ENCODE measurements around the gene KDELR3. TPM values are rescaled to one million over a fixed set of nuclear protein-coding genes. Genes with fewer than 3 reads are reported as not detected.
A peak's percentile ranks its signal among the peaks of the same experiment; 100 is the strongest.

KDELR3 gene
- total RNA-seq, 2 donors from 2014 or later: 0.26 to 0.92 TPM

- H3K4me3 Mint-ChIP-seq: no peak overlapping the region
- H3K36me3 Mint-ChIP-seq: peaks cover 50% of the 10 kb centered on the region
- DNase-seq (ENCODE audit: low spot score): no peak
- H3K27me3 Mint-ChIP-seq: no peaks in the 10 kb centered on the region
- no peaks in the 10 kb centered on the region for H3K9me3 Mint-ChIP-seq
- peak overlapping the region; percentile 67 to 93 for H3K27ac Mint-ChIP-seq
- H3K4me1 Mint-ChIP-seq (ENCODE audit: low read depth in 2 of 2): peaks cover 27 to 31% of the 10 kb centered on the region in 2 donors
- no peak for ATAC-seq
These were observed 22.6 kb downstream of the KDELR3 start for GRCh38 chr22:38490475-38490874.

GRCh38 chr22:38490915-38491314 lies 23.0 kb downstream of the KDELR3 start:
- no peak for DNase-seq (ENCODE audit: low spot score)
- Mint-ChIP-seq H3K4me1 (ENCODE audit: low read depth in 2 of 2) (peaks cover 30 to 31% of the 10 kb centered on the region in 2 donors), H3K27me3 (no peaks in the 10 kb centered on the region), H3K9me3 (no peaks in the 10 kb centered on the region), H3K4me3 (no peak overlapping the region), H3K27ac (peak overlapping the region; percentile 67 to 93), H3K36me3 (peaks cover 50% of the 10 kb centered on the region)
- no peak for ATAC-seq

- H3K36me3 Mint-ChIP-seq: peaks cover 42% of the 10 kb centered on the region
- H3K4me1 Mint-ChIP-seq (ENCODE audit: low read depth in 2 of 2): peaks cover 26 to 31% of the 10 kb centered on the region in 2 donors
- no peak overlapping the region for H3K27ac Mint-ChIP-seq
These were observed 23.9 kb downstream of the KDELR3 start for GRCh38 chr22:38491707-38492348.

GRCh38 chr22:38494498-38494897 lies 26.6 kb downstream of the KDELR3 start:
- Mint-ChIP-seq H3K4me1 (ENCODE audit: low read depth in 2 of 2) (peaks cover 25 to 48% of the 10 kb centered on the region in 2 donors), H3K27me3 (no peaks in the 10 kb centered on the region), H3K4me3 (no peak overlapping the region), H3K9me3 (no peaks in the 10 kb centered on the region), H3K27ac (no peak overlapping the region), H3K36me3 (peaks cover 33% of the 10 kb centered on the region)
- no peak for ATAC-seq
- DNase-seq (ENCODE audit: low spot score): no peak

More at GRCh38 chr22:38491707-38492348, 23.9 kb downstream of the KDELR3 start:
- Mint-ChIP-seq H3K4me3 (no peak overlapping the region), H3K27me3 (no peaks in the 10 kb centered on the region), H3K9me3 (no peaks in the 10 kb centered on the region)
- ATAC-seq: no peak
- DNase-seq (ENCODE audit: low spot score): no peak

- Mint-ChIP-seq H3K36me3 (peaks cover 30% of the 10 kb centered on the region), H3K9me3 (no peaks in the 10 kb centered on the region), H3K4me1 (ENCODE audit: low read depth in 2 of 2) (peaks cover 22 to 46% of the 10 kb centered on the region in 2 donors), H3K27me3 (no peaks in the 10 kb centered on the region), H3K4me3 (no peak overlapping the region), H3K27ac (no peak overlapping the region)
- ATAC-seq: no peak
- no peak for DNase-seq (ENCODE audit: low spot score)
These were observed 27.0 kb downstream of the KDELR3 start for GRCh38 chr22:38494939-38495338.

- Mint-ChIP-seq H3K36me3 (peaks cover 39% of the 10 kb centered on the region), H3K4me1 (ENCODE audit: low read depth in 2 of 2) (peaks cover 37 to 60% of the 10 kb centered on the region in 2 donors), H3K9me3 (no peaks in the 10 kb centered on the region), H3K27ac (no peak overlapping the region), H3K4me3 (no peak overlapping the region), H3K27me3 (no peaks in the 10 kb centered on the region)
- ATAC-seq: peak in 1 of 2 donors; percentile 69
- DNase-seq (ENCODE audit: low spot score): no peak
These were observed 30.0 kb downstream of the KDELR3 start for GRCh38 chr22:38497869-38498268.

- ATAC-seq: no peak
- H3K4me3 Mint-ChIP-seq: peak overlapping the region; percentile 88
- peaks cover 49 to 66% of the 10 kb centered on the region in 2 donors for H3K4me1 Mint-ChIP-seq (ENCODE audit: low read depth in 2 of 2)
- no peak for DNase-seq (ENCODE audit: low spot score)
- H3K9me3 Mint-ChIP-seq: no peaks in the 10 kb centered on the region
- no peaks in the 10 kb centered on the region for H3K27me3 Mint-ChIP-seq
- H3K36me3 Mint-ChIP-seq: peaks cover 41% of the 10 kb centered on the region
- H3K27ac Mint-ChIP-seq: peak overlapping the region; percentile 100
These were observed 34.1 kb downstream of the KDELR3 start for GRCh38 chr22:38501797-38502672.

GRCh38 chr22:38503021-38503420 lies 35.1 kb downstream of the KDELR3 start:
- peaks cover 52 to 64% of the 10 kb centered on the region in 2 donors for H3K4me1 Mint-ChIP-seq (ENCODE audit: low read depth in 2 of 2)
- no peak for ATAC-seq
- DNase-seq (ENCODE audit: low spot score): no peak
- peak overlapping the region; percentile 88 for H3K4me3 Mint-ChIP-seq
- H3K9me3 Mint-ChIP-seq: no peaks in the 10 kb centered on the region
- H3K27me3 Mint-ChIP-seq: no peaks in the 10 kb centered on the region
- peak overlapping the region; percentile 100 for H3K27ac Mint-ChIP-seq
- H3K36me3 Mint-ChIP-seq: peaks cover 41% of the 10 kb centered on the region

GRCh38 chr22:38504731-38505540 lies 37.0 kb downstream of the KDELR3 start:
- peak overlapping the region; percentile 100 for H3K27ac Mint-ChIP-seq
- no peaks in the 10 kb centered on the region for H3K9me3 Mint-ChIP-seq
- H3K36me3 Mint-ChIP-seq: peaks cover 33% of the 10 kb centered on the region
- no peaks in the 10 kb centered on the region for H3K27me3 Mint-ChIP-seq
- H3K4me1 Mint-ChIP-seq (ENCODE audit: low read depth in 2 of 2): peaks cover 50 to 54% of the 10 kb centered on the region in 2 donors
- DNase-seq (ENCODE audit: low spot score) (peak; percentile 78), ATAC-seq (no peak)
- H3K4me3 Mint-ChIP-seq: peak overlapping the region; percentile 88

- H3K4me3 Mint-ChIP-seq: peak overlapping the region; percentile 88
- peaks cover 50 to 54% of the 10 kb centered on the region in 2 donors for H3K4me1 Mint-ChIP-seq (ENCODE audit: low read depth in 2 of 2)
- peaks cover 33% of the 10 kb centered on the region for H3K36me3 Mint-ChIP-seq
- no peaks in the 10 kb centered on the region for H3K27me3 Mint-ChIP-seq
- H3K27ac Mint-ChIP-seq: peak overlapping the region; percentile 100
- ATAC-seq (peak; percentile 53 to 59), DNase-seq (ENCODE audit: low spot score) (peak; percentile 77)
- H3K9me3 Mint-ChIP-seq: no peaks in the 10 kb centered on the region
These were observed 37.7 kb downstream of the KDELR3 start for GRCh38 chr22:38505541-38506117.

- peak; percentile 92 to 95 for ATAC-seq
- Mint-ChIP-seq H3K27ac (peak within 1 kb of the TSS; percentile 100), H3K4me3 (peak within 1 kb of the TSS; percentile 88), H3K9me3 (no peaks in the 10 kb centered on the region), H3K27me3 (no peaks in the 10 kb centered on the region), H3K36me3 (peaks cover 28% of the 10 kb centered on the region), H3K4me1 (ENCODE audit: low read depth in 2 of 2) (peaks cover 44 to 49% of the 10 kb centered on the region in 2 donors)
- DNase-seq (ENCODE audit: low spot score): peak; percentile 95
These were observed 38.4 kb downstream of the KDELR3 start, which contains the start of gene DDX17 for GRCh38 chr22:38506118-38506962. Gene DDX17, minus strand, starts transcription at chr22:38506311.

GRCh38 chr22:38510416-38510970 lies 42.6 kb downstream of the KDELR3 start:
- H3K4me1 Mint-ChIP-seq (ENCODE audit: low read depth in 2 of 2): peaks cover 16% of the 10 kb centered on the region in 2 donors
- DNase-seq (ENCODE audit: low spot score) (no peak), ATAC-seq (no peak)
- no peak overlapping the region for H3K27ac Mint-ChIP-seq
- no peaks in the 10 kb centered on the region for H3K36me3 Mint-ChIP-seq
- H3K4me3 Mint-ChIP-seq: no peak overlapping the region
- no peaks in the 10 kb centered on the region for H3K27me3 Mint-ChIP-seq
- no peaks in the 10 kb centered on the region for H3K9me3 Mint-ChIP-seq
